Measurements from ENCODE around the gene OR51B5.
"Not testable (repeated sequence)": the region's sequence is repeated elsewhere in the genome, so short reads cannot be mapped to it uniquely, and the experiment has no call there.

The OR51B5 gene

GRCh38 chr11:5303626-5304025, 39.7 kb downstream of the OR51B5 start:
- no peak for DNase-seq (ENCODE audit: low read depth)
- no peak overlapping the region for H3K4me3 ChIP-seq (ENCODE audit: low read length)
- TF ChIP-seq, protein P1, sequence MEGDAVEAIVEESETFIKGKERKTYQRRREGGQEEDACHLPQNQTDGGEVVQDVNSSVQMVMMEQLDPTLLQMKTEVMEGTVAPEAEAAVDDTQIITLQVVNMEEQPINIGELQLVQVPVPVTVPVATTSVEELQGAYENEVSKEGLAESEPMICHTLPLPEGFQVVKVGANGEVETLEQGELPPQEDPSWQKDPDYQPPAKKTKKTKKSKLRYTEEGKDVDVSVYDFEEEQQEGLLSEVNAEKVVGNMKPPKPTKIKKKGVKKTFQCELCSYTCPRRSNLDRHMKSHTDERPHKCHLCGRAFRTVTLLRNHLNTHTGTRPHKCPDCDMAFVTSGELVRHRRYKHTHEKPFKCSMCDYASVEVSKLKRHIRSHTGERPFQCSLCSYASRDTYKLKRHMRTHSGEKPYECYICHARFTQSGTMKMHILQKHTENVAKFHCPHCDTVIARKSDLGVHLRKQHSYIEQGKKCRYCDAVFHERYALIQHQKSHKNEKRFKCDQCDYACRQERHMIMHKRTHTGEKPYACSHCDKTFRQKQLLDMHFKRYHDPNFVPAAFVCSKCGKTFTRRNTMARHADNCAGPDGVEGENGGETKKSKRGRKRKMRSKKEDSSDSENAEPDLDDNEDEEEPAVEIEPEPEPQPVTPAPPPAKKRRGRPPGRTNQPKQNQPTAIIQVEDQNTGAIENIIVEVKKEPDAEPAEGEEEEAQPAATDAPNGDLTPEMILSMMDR (IDR thresholded peaks at IDR 0.05; ENCODE audit: insufficient read depth, low read depth, low read length, missing control alignments), result no peak

DNA sequence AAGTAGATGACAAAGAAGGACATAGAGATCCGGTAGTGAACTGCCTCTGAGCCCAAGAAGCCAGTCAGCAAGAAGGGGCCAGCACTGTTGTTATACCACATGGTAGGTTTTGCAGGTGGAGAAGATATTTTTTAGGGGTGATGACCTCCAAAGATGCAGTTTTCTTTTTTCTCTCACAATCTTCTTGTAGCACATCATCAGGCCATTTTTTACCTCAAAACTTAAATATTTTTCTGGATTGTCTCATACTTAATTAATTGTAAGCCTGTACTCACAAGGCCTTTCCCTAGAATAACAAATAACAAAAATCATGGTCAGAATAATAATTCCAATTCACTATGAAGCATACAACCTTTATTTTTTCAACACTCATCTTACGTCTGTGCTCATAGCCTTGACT, 41.5 kb downstream of the OR51B5 start, which contains the start of gene OR51B4:
Gene OR51B4 (minus strand): TSS at position 101 of the 400 bp plus-strand sequence. CDS start 0 bp downstream, at position 101.
- H3K4me3 ChIP-seq (ENCODE audit: low read length), result no peak within 1 kb of the TSS
- TF ChIP-seq, protein P1 (IDR thresholded peaks at IDR 0.05; ENCODE audit: insufficient read depth, low read depth, low read length, missing control alignments), result no peak
- DNase-seq (ENCODE audit: low read depth), result no peak

- TF ChIP-seq, protein P1 (IDR thresholded peaks at IDR 0.05; ENCODE audit: insufficient read depth, low read depth, low read length, missing control alignments), result no peak
- DNase-seq (ENCODE audit: low read depth), result no peak
- H3K4me3 ChIP-seq (ENCODE audit: low read length), result no peak overlapping the region
Observed at GRCh38 chr11:5300251-5300650, 43.1 kb downstream of the OR51B5 start.

- no peak overlapping the region for H3K4me3 ChIP-seq (ENCODE audit: low read length)
- TF ChIP-seq, protein P1 (IDR thresholded peaks at IDR 0.05; ENCODE audit: insufficient read depth, low read depth, low read length, missing control alignments), result no peak
- DNase-seq (ENCODE audit: low read depth), result no peak
Observed at GRCh38 chr11:5298451-5298850, 44.9 kb downstream of the OR51B5 start.

GRCh38 chr11:5297721-5298323, 45.5 kb downstream of the OR51B5 start:
- H3K4me3 ChIP-seq (ENCODE audit: low read length), result no peak overlapping the region
- no peak for DNase-seq (ENCODE audit: low read depth)
- TF ChIP-seq, protein P1 (IDR thresholded peaks at IDR 0.05; ENCODE audit: insufficient read depth, low read depth, low read length, missing control alignments), result no peak

- H3K4me3 ChIP-seq (ENCODE audit: low read length); DNase-seq (ENCODE audit: low read depth): not testable (repeated sequence)
Observed at GRCh38 chr11:5294342-5294995, 48.9 kb downstream of the OR51B5 start.

- TF ChIP-seq, protein P1 (IDR thresholded peaks at IDR 0.05; ENCODE audit: insufficient read depth, low read depth, low read length, missing control alignments), result no peak
- H3K4me3 ChIP-seq (ENCODE audit: low read length), result no peak overlapping the region
- DNase-seq (ENCODE audit: low read depth), result no peak
Observed at GRCh38 chr11:5293028-5293427, 50.3 kb downstream of the OR51B5 start.
